Colonic mucosa (tissue), 4 donors: ENCODE measurements around the gene PHF21B. TPM values are rescaled to one million over a fixed set of nuclear protein-coding genes. Genes with fewer than 3 reads are reported as not detected.

Experiments
- DNase-seq: peaks from one replicate; pipeline ENCODE4 v3.0.0-alpha.2; 2020
- H3K27ac ChIP-seq: fragments of 200-600 bp; one replicate; pipeline ENCODE4 v1.8.0; 2021
- H3K27me3 ChIP-seq: fragments of 200-600 bp; one replicate; pipeline ENCODE4 v1.8.0; 2021
- H3K36me3 ChIP-seq: fragments of 200-600 bp; one replicate; pipeline ENCODE4 v1.8.0; 2021
- H3K4me1 ChIP-seq: fragments of 200-600 bp; one replicate; pipeline ENCODE4 v1.8.0; 2021; ENCODE audit warnings: mild to moderate bottlenecking
- H3K4me3 ChIP-seq: fragments of 200-600 bp; one replicate; pipeline ENCODE4 v1.8.0; 2021
- H3K9ac ChIP-seq, 2 donors: one replicate each; pipeline ENCODE4 v1.7.0; 2013; ENCODE audit warnings: control low read depth in 2 of 2, low read depth in 2 of 2, low read length in 2 of 2
- H3K9me3 ChIP-seq: fragments of 200-600 bp; one replicate; pipeline ENCODE4 v1.8.0; 2021
- CTCF ChIP-seq: fragments of 200-600 bp; IDR thresholded peaks from one replicate; pipeline ENCODE4 v1.8.0; 2022; ENCODE audit warnings: antibody characterized with exemption, mild to moderate bottlenecking
- intact Hi-C: fragments of 100-400 bp; cut with DNase I; formaldehyde crosslinking; loops from one replicate; pipeline ENCODE4 v1.14.1; 2022
- total RNA-seq, 2 donors: library from RNA; stranded (reverse); fragmentation: NEBNext Ultra II Directional in 1 of 2; extraction: Animal tissue kit (Norgen Biotek cat#: 25700) in 1 of 2; gene quantifications; one replicate each; pipeline ENCODE4 v1.2.1, GENCODE V29; 2021
- donor health status: healthy.
- donor health status: DM: no; HTN: no; CAD: no.
- donor health status: DM: no; HTN: no; CAD: no.

PHF21B gene
- total RNA-seq, 2 donors from 2014 or later: not detected

- Histone ChIP-seq H3K4me3 (no peak overlapping the region), H3K36me3 (no peaks in the 10 kb centered on the region), H3K9ac (no peak overlapping the region), H3K27ac (no peak overlapping the region), H3K27me3 (no peaks in the 10 kb centered on the region), H3K9me3 (no peaks in the 10 kb centered on the region), H3K4me1 (no peaks in the 10 kb centered on the region)
- DNase-seq: no peak
- intact Hi-C loops: no loop called here
- TF ChIP-seq CTCF: no peak
Measured at GRCh38 chr22:44880610-44881290, 129.1 kb downstream of the PHF21B start.

- DNase-seq: no peak
- no peaks in the 10 kb centered on the region for H3K9me3 ChIP-seq
- intact Hi-C loops: no loop called here
Measured at GRCh38 chr22:44879301-44879680, 130.5 kb downstream of the PHF21B start.

GRCh38 chr22:44878483-44879300 lies 131.1 kb downstream of the PHF21B start:
- no peak overlapping the region for H3K9ac ChIP-seq
- H3K27ac ChIP-seq: no peak overlapping the region
- TF ChIP-seq CTCF: no peak
- no peaks in the 10 kb centered on the region for H3K27me3 ChIP-seq
- no peak for DNase-seq
- intact Hi-C loops: no loop called here
- H3K4me1 ChIP-seq: no peaks in the 10 kb centered on the region
- H3K36me3 ChIP-seq: no peaks in the 10 kb centered on the region
- no peak overlapping the region for H3K4me3 ChIP-seq
- no peaks in the 10 kb centered on the region for H3K9me3 ChIP-seq

More at GRCh38 chr22:44879301-44879680, 130.5 kb downstream of the PHF21B start:
- H3K4me1 ChIP-seq: no peaks in the 10 kb centered on the region
- H3K27me3 ChIP-seq: no peaks in the 10 kb centered on the region
- no peak overlapping the region for H3K9ac ChIP-seq
- no peak overlapping the region for H3K27ac ChIP-seq
- H3K4me3 ChIP-seq: no peak overlapping the region
- H3K36me3 ChIP-seq: no peaks in the 10 kb centered on the region
- TF ChIP-seq CTCF: no peak

- Histone ChIP-seq H3K27ac (no peak overlapping the region), H3K9me3 (no peaks in the 10 kb centered on the region), H3K36me3 (no peaks in the 10 kb centered on the region), H3K27me3 (no peaks in the 10 kb centered on the region), H3K9ac (no peak overlapping the region), H3K4me1 (no peaks in the 10 kb centered on the region), H3K4me3 (no peak overlapping the region)
- no peak for TF ChIP-seq CTCF
- DNase-seq: no peak
- intact Hi-C loops: no loop called here
Measured at GRCh38 chr22:44876921-44877320, 132.9 kb downstream of the PHF21B start.

- no peak for DNase-seq
- Histone ChIP-seq H3K27me3 (no peaks in the 10 kb centered on the region), H3K9me3 (no peaks in the 10 kb centered on the region), H3K4me3 (no peak overlapping the region), H3K4me1 (no peaks in the 10 kb centered on the region), H3K36me3 (no peaks in the 10 kb centered on the region), H3K27ac (no peak overlapping the region), H3K9ac (no peak overlapping the region)
- intact Hi-C loops: no loop called here
- no peak for TF ChIP-seq CTCF
Measured at GRCh38 chr22:44871782-44872181, 138.0 kb downstream of the PHF21B start.
